ENCODE measurements around the gene MEGF11.

DNA sequence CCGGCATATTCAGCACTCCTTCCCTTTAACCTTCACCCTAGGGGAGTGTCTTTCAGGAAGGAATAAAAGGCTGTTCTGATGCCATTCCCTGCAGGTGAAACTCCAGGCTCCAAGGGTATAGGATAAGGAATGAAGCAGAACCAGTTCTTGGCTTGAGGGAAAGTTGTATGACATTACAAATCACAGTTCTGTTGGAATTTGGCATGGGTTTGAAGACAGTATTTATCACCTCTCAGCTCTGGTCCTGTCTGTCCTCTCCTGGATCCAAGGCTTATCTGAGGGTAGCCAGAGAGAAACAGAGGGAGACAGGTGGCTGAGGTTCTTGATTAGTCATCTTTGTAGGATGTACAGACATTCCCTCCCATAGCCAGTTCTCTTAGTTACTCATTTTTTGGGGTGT is 347.2 kb downstream of the MEGF11 start:
- no peak for TF ChIP-seq POLR2A (IDR thresholded peaks at IDR 0.05; ENCODE audit: low read depth, low read length)
- no peak for TF ChIP-seq PAX5 (IDR thresholded peaks at IDR 0.05; ENCODE audit: insufficient read depth, low read length, severe bottlenecking)
- no peak for TF ChIP-seq SPI1 (IDR thresholded peaks at IDR 0.05; ENCODE audit: low read depth, low read length)
- no peak for TF ChIP-seq TAF1 (IDR thresholded peaks at IDR 0.05; ENCODE audit: low read depth, low read length)

All from GM12891 (cell line).